Effector memory CD8-positive, alpha-beta T cell (primary cell): ENCODE data around the gene FCGR1A.
"Not testable (repeated sequence)": the region's sequence is repeated elsewhere in the genome, so short reads cannot be mapped to it uniquely, and the experiment has no call there.

ENCODE experiments used
- ATAC-seq: fragments of 150-1000 bp; cut with Tn5 transposase; replicated peaks from 2 replicates; pipeline ENCODE4 v1.10.0; 2021; ENCODE audit warnings: mild to moderate bottlenecking, moderate library complexity
- DNase-seq, 3 experiments: peaks; one replicate each; pipeline ENCODE4 v3.0.0; 2021
- H3K27ac Mint-ChIP-seq, 2 donors: one replicate each; pipeline ENCODE4 v1.8.0; 2022; ENCODE audit warnings: mild to moderate bottlenecking in 2 of 2, mixed read lengths in 2 of 2, moderate library complexity in 2 of 2
- H3K27me3 Mint-ChIP-seq, 2 donors: one replicate each; pipeline ENCODE4 v1.8.0; 2022; ENCODE audit warnings: mixed read lengths in 2 of 2
- H3K36me3 Mint-ChIP-seq: one replicate; pipeline ENCODE4 v1.8.0; 2022; ENCODE audit warnings: mild to moderate bottlenecking, moderate library complexity, mixed read lengths; ENCODE audit not compliant: insufficient read depth
- H3K4me1 Mint-ChIP-seq, 2 donors: one replicate each; pipeline ENCODE4 v1.8.0; 2022; ENCODE audit warnings: low read depth in 2 of 2, mixed read lengths in 2 of 2
- H3K4me3 Mint-ChIP-seq, 2 donors: one replicate each; pipeline ENCODE4 v1.8.0; 2022; ENCODE audit warnings: mild to moderate bottlenecking in 2 of 2, mixed read lengths in 2 of 2, moderate library complexity in 2 of 2
- H3K9me3 Mint-ChIP-seq, 2 donors: one replicate each; pipeline ENCODE4 v1.8.0; 2022; ENCODE audit warnings: mixed read lengths in 2 of 2

FCGR1A gene

DNA sequence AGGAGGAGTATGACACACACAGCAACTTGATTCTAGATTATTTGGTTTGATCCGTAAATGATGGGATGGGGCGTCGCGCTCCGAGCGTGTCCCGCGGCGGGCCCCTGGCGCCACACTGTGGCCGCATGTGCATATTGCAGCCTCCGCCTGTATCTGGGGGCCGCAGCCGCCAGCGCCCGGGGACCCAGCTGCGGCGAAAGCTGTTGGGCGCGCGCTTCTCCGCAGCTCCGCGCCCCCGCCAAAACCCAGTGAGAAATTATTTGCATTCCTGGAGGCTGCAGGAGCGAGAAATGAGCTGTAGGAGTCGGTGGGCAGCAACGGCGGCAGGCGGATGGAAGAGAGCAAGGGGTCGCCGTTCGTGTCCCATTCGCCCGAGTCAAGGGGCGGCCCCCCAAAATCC lies 10.0 kb downstream of the FCGR1A start:
- Mint-ChIP-seq H3K27ac (peak overlapping the region; percentile 95 to 98), H3K4me3 (peak overlapping the region; percentile 97 to 99)
- not testable (repeated sequence) for H3K9me3 Mint-ChIP-seq, H3K4me1 Mint-ChIP-seq, H3K36me3 Mint-ChIP-seq, H3K27me3 Mint-ChIP-seq
- DNase-seq, result peak; percentile 60 to 70 (median 65)
- ATAC-seq, result peak; percentile 84

DNA sequence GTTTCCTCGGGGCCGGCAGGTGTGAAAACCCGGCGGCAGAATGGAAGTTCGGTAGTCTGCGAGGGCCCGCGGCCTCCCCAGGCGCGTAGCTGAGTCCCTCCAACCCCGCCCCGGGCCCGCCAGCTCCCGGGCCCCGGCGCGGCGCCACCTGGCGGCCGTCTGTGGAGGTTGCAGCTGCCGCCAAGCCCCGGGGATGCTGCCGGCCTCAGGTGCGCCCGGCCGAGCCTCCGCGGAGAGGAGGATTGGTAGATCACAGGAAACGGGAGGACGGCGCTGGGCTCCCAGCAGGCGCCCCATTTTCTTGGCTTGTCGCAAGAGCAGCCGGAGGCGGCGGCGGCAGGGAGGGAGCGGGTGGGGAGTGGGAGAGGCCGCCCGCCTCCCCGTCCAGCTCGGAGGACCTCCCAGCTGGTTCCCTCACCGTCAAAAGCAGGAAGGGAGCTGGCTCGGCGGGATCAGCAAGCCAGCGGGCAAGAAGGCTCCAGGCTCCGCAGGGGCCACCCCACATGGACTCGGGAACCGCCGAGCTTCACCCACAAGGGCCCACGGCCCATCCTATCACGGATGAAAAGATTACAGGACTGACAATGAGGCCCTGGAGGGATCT lies 10.5 kb downstream of the FCGR1A start:
- peak overlapping the region; percentile 97 to 99 for H3K4me3 Mint-ChIP-seq

DNA sequence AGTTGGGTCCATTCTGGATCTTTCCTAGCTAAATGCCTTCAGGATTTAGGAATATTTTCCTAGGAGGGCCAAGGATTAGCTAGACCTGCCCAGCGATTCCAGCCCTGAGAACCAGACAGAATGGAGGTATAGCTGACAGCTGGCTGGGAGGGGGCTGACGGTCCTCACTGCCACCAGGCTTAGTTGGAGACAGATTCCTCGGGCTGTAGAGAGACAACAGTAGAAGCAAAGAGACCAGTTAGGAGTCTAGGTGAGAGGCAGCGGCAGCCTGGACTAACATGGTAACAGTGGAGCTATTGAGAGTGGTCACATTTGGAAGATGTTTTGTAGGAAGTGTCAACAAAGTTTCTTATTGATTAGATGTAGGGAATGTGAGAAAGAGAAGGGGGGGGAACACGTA lies 11.4 kb downstream of the FCGR1A start:
- not testable (repeated sequence) for H3K27me3 Mint-ChIP-seq, H3K4me3 Mint-ChIP-seq, H3K27ac Mint-ChIP-seq

More for the DNA sequence above, 10.5 kb downstream of the FCGR1A start:
- H3K27me3 Mint-ChIP-seq, H3K9me3 Mint-ChIP-seq, H3K4me1 Mint-ChIP-seq, H3K36me3 Mint-ChIP-seq: not testable (repeated sequence)
- H3K27ac Mint-ChIP-seq, result peak overlapping the region; percentile 95 to 98
- ATAC-seq, result peak; percentile 92
- peak; percentile 74 to 82 (median 78) for DNase-seq

DNA sequence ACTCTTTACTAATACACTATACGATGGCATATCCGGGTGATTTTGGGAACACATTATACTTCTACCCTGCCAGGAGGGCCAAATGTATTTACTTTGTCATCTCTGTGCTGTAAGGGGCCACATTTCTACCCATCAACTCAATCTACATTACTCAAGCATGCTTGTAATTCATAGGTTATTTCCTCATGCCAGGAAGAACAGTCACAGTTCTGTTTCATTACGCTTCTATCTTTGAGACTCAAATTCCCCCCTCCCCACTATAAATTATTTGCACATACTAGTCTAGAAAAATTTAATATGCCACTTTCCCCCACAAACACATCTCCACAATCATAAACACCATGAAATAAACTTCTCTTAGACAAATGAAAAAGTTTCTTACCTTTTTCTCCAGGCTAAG lies 19.1 kb downstream of the FCGR1A start:
- H3K27ac Mint-ChIP-seq, H3K36me3 Mint-ChIP-seq, H3K27me3 Mint-ChIP-seq, H3K9me3 Mint-ChIP-seq, ATAC-seq, H3K4me1 Mint-ChIP-seq, DNase-seq, H3K4me3 Mint-ChIP-seq: not testable (repeated sequence)

More for the DNA sequence above, 11.4 kb downstream of the FCGR1A start:
- not testable (repeated sequence) for DNase-seq, H3K9me3 Mint-ChIP-seq, H3K36me3 Mint-ChIP-seq, ATAC-seq, H3K4me1 Mint-ChIP-seq

DNA sequence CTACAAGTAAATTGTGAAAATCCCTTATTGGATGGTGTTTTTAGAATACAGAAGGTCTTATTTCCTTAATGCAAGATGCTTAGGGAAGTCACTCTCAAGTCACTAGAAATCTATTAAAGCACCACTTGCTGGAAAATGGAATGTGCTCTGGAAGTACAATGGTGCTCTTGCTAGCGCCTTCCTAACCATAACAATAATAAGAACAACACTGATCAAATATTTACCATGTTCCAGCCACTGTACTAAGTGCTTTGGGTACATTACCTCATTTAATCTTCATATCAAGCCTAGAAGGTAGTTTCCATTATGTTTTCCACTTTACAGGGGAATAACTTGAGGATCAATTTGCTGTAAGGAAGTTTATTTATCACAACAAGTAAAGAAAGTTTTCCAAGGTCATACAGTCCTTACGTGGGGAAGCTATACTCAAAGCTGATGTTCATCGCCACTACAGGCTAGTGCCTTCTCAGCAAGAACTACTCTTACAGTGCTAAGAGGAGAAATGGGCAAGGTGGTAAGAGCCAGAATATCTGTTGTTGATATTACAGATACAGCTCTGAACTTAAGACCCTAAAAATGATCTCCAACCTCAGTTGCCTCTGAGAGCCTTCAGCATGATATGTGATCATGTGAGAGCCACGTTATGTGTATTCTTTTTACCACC lies 22.1 kb downstream of the FCGR1A start:
- not testable (repeated sequence) for H3K27me3 Mint-ChIP-seq, H3K9me3 Mint-ChIP-seq, H3K4me1 Mint-ChIP-seq, H3K27ac Mint-ChIP-seq, ATAC-seq, H3K36me3 Mint-ChIP-seq, DNase-seq, H3K4me3 Mint-ChIP-seq

DNA sequence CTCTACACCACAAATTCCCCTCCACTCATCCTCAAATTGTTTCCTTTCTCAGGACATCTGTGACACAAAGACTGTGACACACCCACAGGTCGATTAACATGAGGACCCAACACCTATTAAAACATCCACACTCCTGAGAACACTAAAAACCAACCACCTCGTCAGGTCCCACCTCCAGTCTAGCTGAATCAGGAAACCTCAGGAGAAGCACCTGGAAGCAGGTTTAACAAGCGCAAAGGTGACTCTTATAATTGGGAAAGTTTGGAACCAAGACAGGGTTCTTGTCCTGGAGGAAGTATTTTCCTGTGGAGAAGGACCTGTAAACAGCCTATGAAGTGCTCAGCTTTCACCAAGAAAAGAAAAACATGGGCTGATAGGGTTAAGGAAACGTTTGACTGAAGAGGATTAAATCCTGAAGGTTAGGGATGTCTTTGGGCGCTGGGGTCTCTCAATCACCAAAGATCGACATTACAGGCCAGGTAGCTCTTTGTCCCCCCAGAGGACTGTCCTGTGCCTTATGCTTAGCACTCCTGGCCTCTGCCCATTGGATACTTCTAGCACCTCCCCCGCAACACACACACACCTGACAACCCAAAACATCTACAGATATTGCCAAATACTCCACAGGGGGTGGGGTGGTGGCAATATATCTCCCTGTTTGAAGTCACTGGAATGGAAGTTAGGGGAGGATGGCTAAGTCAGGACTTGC lies 28.4 kb downstream of the FCGR1A start:
- Mint-ChIP-seq H3K27ac (peak overlapping the region; percentile 95 to 98), H3K4me3 (peak overlapping the region; percentile 89), H3K36me3 (peaks cover 19% of the 10 kb centered on the region)
- DNase-seq, H3K4me1 Mint-ChIP-seq, ATAC-seq, H3K9me3 Mint-ChIP-seq, H3K27me3 Mint-ChIP-seq: not testable (repeated sequence)

DNA sequence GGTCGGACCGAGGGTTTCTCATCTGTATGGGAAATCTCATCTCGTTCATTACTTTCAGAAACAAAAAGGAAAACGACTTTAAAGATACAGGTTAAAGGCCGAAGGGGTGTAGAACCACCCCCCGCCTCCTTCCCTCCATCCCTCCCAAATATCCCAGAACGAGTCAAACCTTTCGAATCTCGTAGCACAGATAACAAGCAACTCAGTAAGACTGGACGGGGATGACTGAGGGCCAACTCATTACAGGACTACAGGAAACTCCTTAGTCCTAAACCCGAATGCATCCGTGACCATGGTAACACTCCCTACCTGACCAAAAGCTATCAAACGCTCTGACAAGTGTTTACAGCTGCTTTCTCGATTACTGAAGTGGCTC lies 29.0 kb downstream of the FCGR1A start:
- H3K4me3 Mint-ChIP-seq, result peak overlapping the region; percentile 89
- H3K9me3 Mint-ChIP-seq, H3K27me3 Mint-ChIP-seq, H3K4me1 Mint-ChIP-seq: not testable (repeated sequence)
- peaks cover 19% of the 10 kb centered on the region for H3K36me3 Mint-ChIP-seq
- peak overlapping the region; percentile 95 to 98 for H3K27ac Mint-ChIP-seq
- ATAC-seq, result peak; percentile 10
- peak in 1 of 3 experiments; percentile 14 for DNase-seq

DNA sequence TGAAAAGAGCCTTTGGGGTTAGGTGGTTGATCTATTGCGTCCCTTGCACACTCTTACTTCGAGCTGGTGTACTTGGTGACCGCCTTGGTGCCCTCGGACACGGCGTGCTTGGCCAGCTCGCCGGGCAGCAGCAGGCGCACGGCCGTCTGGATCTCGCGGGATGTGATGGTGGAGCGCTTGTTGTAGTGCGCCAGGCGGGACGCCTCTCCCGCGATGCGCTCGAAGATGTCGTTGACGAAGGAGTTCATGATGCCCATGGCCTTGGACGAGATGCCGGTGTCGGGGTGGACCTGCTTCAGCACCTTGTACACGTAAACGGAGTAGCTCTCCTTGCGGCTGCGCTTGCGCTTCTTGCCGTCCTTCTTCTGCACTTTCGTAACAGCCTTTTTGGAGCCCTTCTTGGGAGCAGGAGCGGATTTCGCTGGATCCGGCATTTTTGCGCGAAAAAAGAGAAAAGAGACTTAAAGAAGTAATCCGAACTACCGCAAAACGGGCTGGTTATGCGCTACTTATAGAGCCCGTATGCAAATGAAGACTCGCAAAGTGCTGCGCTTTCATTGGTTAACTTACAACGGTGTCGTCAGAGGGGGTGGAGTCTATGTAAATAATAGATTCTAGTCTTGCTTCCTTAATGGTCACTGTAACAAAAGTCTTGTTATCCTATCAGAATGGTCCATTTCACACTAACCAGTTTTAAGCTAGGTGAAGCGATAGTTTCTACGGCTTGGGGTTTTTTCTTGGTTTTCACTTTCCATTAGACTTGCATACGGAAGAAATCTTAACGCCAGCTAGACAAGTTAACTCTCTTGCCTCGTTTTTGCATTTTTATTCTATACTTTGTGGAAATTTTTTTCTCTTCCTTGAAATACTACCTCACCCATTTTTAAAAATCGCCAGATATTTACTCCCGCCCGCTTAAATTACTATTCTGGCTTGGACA lies 29.7 kb downstream of the FCGR1A start:
- ATAC-seq (peak; percentile 85), DNase-seq (peak; percentile 79 to 88 (median 80))
- Mint-ChIP-seq H3K4me3 (peak overlapping the region; percentile 89), H3K27ac (peak overlapping the region; percentile 95 to 98), H3K36me3 (peaks cover 19% of the 10 kb centered on the region)
- not testable (repeated sequence) for H3K27me3 Mint-ChIP-seq, H3K4me1 Mint-ChIP-seq, H3K9me3 Mint-ChIP-seq

DNA sequence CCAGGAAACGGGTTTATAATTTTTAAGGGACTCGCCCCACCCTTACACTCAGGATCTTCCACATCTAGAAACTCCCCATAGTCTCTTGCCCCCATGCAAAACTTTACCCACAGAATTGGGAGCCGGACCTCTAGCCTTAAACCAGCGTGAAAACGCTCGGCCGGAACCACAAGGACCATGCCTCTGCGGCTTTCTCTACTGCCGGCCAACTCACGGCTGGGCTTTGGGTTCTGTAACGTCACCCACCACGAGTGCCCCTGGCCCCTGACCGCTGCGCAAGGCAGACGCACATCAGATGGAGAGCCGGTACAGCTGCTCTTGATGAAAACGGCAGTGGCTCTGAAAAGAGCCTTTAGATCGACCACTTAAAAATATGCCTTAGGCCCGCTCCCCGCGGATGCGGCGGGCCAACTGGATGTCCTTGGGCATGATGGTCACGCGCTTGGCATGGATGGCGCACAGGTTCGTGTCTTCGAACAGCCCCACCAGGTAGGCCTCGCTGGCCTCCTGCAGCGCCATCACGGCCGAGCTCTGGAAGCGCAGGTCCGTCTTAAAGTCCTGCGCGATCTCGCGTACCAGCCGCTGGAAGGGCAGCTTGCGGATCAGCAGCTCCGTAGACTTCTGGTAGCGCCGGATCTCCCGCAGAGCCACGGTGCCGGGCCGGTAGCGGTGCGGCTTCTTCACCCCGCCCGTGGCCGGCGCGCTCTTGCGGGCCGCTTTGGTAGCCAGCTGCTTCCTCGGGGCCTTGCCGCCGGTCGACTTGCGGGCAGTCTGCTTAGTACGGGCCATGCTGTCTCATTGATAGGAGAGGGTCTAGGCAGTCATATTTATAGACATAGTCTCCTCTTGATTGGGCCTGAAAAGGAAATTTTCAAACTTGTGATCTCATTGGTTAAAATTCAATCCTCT lies 30.7 kb downstream of the FCGR1A start:
- DNase-seq, result peak; percentile 65 to 79 (median 69)
- H3K4me1 Mint-ChIP-seq, result not testable (repeated sequence)

DNA sequence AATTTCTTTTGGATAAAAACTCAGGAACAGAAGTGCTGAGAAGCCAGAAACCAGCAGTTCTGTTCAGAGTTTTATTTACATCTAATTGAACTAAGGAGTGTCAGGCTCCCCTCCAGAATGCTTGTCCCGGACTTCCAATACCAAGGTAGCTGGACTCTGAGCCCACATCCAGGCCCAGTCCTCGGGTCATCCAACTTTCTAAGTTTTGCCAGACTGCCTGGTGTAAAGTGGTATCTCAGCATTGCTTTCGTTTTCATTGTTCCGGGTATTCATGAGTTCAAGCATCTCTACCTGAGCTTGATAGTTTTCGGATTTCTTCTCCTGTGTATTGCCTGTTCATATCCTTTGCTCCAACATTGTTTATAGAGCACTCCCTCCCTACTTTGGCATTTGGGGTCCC lies 37.9 kb downstream of the FCGR1A start:
- H3K9me3 Mint-ChIP-seq, DNase-seq, H3K4me3 Mint-ChIP-seq, ATAC-seq, H3K27me3 Mint-ChIP-seq, H3K4me1 Mint-ChIP-seq, H3K36me3 Mint-ChIP-seq, H3K27ac Mint-ChIP-seq: not testable (repeated sequence)

More for the DNA sequence above, 30.7 kb downstream of the FCGR1A start:
- not testable (repeated sequence) for H3K9me3 Mint-ChIP-seq, H3K27me3 Mint-ChIP-seq
- Mint-ChIP-seq H3K27ac (peak overlapping the region; percentile 95 to 98), H3K36me3 (peaks cover 19% of the 10 kb centered on the region), H3K4me3 (peak overlapping the region; percentile 89)
- peak; percentile 43 for ATAC-seq

DNA sequence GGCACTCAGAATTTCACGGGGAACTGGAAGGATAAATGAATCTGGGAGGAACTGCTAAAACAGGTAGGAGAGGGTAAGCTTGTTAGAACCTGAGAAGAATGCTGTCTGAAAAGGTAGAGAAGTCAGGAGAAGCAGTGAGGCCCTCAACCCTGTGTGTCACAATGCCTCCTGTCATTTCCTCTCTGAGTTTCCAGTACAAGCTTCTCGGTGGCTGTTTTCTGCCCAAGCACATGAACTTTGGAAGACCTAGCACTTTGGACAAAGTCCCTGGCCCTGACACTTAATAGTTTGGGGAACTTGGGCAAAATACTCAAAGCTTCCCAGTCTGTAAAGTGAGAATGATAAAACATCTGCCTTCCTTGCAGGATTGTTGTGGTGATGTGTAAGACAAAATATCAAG lies 44.1 kb downstream of the FCGR1A start:
- not testable (repeated sequence) for H3K4me1 Mint-ChIP-seq, H3K9me3 Mint-ChIP-seq, H3K36me3 Mint-ChIP-seq, ATAC-seq, H3K4me3 Mint-ChIP-seq, DNase-seq, H3K27me3 Mint-ChIP-seq, H3K27ac Mint-ChIP-seq

DNA sequence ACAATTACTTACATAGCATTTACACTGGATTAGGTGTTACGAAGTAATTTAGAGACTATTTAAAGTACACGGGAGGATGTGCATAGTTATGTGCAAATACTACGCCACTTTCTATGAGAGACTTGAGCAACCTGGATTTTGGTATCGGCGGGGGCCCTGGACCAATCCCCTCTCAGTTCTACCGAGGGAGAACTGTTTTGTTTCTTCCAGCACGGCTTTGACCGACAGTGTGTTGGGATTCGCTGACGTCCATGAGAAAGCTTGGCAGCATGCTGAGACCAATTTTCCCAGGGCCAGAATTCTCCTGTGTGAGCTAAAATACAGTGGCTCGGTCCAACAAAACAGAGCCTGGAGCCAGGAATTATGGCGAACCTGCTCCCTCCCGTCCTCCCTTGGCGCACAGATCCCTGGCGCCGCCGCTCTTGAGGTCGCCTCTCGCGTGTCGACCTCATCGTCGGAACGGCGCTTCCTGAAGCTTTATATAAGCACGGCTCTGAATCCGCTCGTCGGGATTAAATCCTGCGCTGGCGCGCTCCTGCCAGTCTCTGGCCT lies 49.3 kb downstream of the FCGR1A start:
- H3K9me3 Mint-ChIP-seq, H3K36me3 Mint-ChIP-seq, DNase-seq, H3K4me3 Mint-ChIP-seq, H3K27me3 Mint-ChIP-seq, H3K4me1 Mint-ChIP-seq, H3K27ac Mint-ChIP-seq: not testable (repeated sequence)
- ATAC-seq, result peak; percentile 11
